Measurements from ENCODE around the gene MKKS.

MKKS gene

DNA sequence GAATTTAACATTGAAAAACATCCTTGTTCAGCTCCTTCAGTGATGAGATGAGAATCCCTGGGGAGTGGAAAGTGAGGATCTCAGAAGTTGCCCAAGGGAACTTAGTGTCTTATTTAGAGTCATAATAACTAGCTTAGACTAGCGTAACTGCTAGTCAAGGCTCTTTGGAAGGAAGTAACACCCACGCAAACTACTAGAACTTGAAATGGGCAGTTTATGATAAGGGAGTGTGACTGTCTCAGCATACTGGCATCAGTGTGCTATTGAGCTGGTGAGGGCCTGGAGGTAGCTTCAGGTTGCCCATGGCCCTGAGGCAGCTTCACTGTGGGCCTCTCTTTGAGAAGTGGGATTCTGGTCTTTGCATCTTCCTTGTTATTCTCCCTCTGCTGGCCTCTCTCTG, 41.2 kb upstream of the MKKS start:
- Histone ChIP-seq H3F3A (ENCODE audit: low read depth) (no peaks in the 10 kb centered on the region), H4K20me1 (ENCODE audit: insufficient read depth, low read length, poor library complexity, severe bottlenecking) (no peaks in the 10 kb centered on the region), H2AFZ (ENCODE audit: low read length) (no peak overlapping the region), H3K79me2 (ENCODE audit: insufficient read depth, low read length) (peaks cover 26% of the 10 kb centered on the region), H3K9me2 (replicated peaks; ENCODE audit: low read depth, low read length) (no peaks in the 10 kb centered on the region), H3K4me1 (ENCODE audit: insufficient read depth, low read length, poor library complexity, severe bottlenecking) (peaks cover 6% of the 10 kb centered on the region), H3K4me2 (ENCODE audit: low read depth, low read length, poor library complexity, severe bottlenecking) (no peak overlapping the region), H3K36me3 (ENCODE audit: insufficient read depth, low read length) (peaks cover 1% of the 10 kb centered on the region; the same call in 1 of the 2 replicates), H3K27me3 (ENCODE audit: insufficient read depth, low read length, poor library complexity, severe bottlenecking) (no peaks in the 10 kb centered on the region), H3K4me3 (ENCODE audit: low read length, poor library complexity, severe bottlenecking) (no peak overlapping the region), H3K9me3 (ENCODE audit: insufficient read depth, low read depth, low read length) (no peaks in the 10 kb centered on the region), H3K9ac (ENCODE audit: low read depth, low read length, poor library complexity, severe bottlenecking) (no peak overlapping the region)
- no peak for TF ChIP-seq EZH2phosphoT487 (IDR thresholded peaks at IDR 0.05; ENCODE audit: borderline replicate concordance)
- TF ChIP-seq, protein P1, sequence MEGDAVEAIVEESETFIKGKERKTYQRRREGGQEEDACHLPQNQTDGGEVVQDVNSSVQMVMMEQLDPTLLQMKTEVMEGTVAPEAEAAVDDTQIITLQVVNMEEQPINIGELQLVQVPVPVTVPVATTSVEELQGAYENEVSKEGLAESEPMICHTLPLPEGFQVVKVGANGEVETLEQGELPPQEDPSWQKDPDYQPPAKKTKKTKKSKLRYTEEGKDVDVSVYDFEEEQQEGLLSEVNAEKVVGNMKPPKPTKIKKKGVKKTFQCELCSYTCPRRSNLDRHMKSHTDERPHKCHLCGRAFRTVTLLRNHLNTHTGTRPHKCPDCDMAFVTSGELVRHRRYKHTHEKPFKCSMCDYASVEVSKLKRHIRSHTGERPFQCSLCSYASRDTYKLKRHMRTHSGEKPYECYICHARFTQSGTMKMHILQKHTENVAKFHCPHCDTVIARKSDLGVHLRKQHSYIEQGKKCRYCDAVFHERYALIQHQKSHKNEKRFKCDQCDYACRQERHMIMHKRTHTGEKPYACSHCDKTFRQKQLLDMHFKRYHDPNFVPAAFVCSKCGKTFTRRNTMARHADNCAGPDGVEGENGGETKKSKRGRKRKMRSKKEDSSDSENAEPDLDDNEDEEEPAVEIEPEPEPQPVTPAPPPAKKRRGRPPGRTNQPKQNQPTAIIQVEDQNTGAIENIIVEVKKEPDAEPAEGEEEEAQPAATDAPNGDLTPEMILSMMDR (conservative IDR thresholded peaks at IDR 0.05; ENCODE audit: low read length), result no peak

DNA sequence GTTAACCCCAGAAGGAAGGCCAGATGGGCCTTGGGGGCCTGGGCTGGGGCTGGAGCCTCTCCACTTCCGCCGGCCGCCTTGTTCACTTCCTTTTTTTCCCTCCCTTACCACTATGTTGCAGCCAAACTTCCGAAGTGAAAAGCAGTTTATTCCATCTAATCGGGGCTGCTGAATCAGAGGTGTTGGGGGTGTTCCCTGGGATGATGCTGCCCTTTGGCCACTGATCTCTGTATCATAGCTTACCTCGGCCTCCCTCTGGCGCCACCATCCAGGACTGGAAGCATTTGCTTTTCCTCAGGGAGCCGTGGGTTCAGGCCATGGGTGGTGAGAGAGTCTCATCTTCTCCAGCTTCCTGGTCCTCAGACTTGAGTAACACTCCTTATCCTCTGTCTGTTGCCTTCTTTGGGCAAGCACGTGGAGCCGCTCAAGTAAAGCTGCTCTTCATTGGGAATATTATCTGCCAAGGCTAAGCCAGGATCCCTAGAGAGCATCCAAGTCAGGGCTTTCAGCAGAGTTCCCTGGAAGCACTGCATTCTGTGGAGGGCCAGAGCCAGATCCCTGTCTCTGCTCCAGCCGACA, 40.7 kb upstream of the MKKS start:
- Histone ChIP-seq H3K79me2 (ENCODE audit: insufficient read depth, low read length) (peaks cover 31% of the 10 kb centered on the region), H3K9me3 (ENCODE audit: insufficient read depth, low read depth, low read length) (no peaks in the 10 kb centered on the region), H3K9ac (ENCODE audit: low read depth, low read length, poor library complexity, severe bottlenecking) (no peak overlapping the region), H3K9me2 (replicated peaks; ENCODE audit: low read depth, low read length) (no peaks in the 10 kb centered on the region), H3F3A (ENCODE audit: low read depth) (no peaks in the 10 kb centered on the region), H3K4me3 (ENCODE audit: low read length, poor library complexity, severe bottlenecking) (no peak overlapping the region), H3K4me2 (ENCODE audit: low read depth, low read length, poor library complexity, severe bottlenecking) (no peak overlapping the region), H3K4me1 (ENCODE audit: insufficient read depth, low read length, poor library complexity, severe bottlenecking) (peaks cover 6% of the 10 kb centered on the region), H2AFZ (ENCODE audit: low read length) (no peak overlapping the region), H3K36me3 (ENCODE audit: insufficient read depth, low read length) (peaks cover 3% of the 10 kb centered on the region; the same call in 1 of the 2 replicates), H3K27me3 (ENCODE audit: insufficient read depth, low read length, poor library complexity, severe bottlenecking) (no peaks in the 10 kb centered on the region), H4K20me1 (ENCODE audit: insufficient read depth, low read length, poor library complexity, severe bottlenecking) (no peaks in the 10 kb centered on the region)
- TF ChIP-seq, protein P1 (conservative IDR thresholded peaks at IDR 0.05; ENCODE audit: low read length), result no peak
- no peak for TF ChIP-seq EZH2phosphoT487 (IDR thresholded peaks at IDR 0.05; ENCODE audit: borderline replicate concordance)

DNA sequence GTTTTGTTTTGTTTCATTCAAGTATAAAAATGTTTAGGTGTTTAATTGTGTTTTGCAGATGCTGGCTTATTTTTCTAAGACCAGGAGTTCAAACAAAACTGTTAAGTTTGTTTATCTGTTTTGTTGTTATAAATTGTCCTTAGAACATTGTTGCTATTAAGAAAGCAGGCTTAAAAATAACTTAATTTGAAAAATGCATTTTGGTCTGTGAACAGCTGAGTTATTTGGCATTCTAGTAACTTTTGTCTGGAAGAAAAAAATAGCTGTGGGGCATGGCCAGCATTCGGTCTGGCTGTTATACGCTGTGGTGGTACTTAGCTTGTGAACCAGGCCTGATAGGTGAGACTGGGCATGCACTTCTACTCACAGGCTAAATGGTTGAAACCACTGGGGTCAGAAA, 38.8 kb upstream of the MKKS start:
- TF ChIP-seq EZH2phosphoT487 (IDR thresholded peaks at IDR 0.05; ENCODE audit: borderline replicate concordance), result no peak
- TF ChIP-seq, protein P1 (conservative IDR thresholded peaks at IDR 0.05; ENCODE audit: low read length), result no peak
- Histone ChIP-seq H2AFZ (ENCODE audit: low read length) (no peak overlapping the region), H3K9me2 (replicated peaks; ENCODE audit: low read depth, low read length) (no peaks in the 10 kb centered on the region), H4K20me1 (ENCODE audit: insufficient read depth, low read length, poor library complexity, severe bottlenecking) (no peaks in the 10 kb centered on the region), H3F3A (ENCODE audit: low read depth) (no peaks in the 10 kb centered on the region), H3K79me2 (ENCODE audit: insufficient read depth, low read length) (peaks cover 32% of the 10 kb centered on the region), H3K27me3 (ENCODE audit: insufficient read depth, low read length, poor library complexity, severe bottlenecking) (no peaks in the 10 kb centered on the region), H3K4me2 (ENCODE audit: low read depth, low read length, poor library complexity, severe bottlenecking) (no peak overlapping the region), H3K9ac (ENCODE audit: low read depth, low read length, poor library complexity, severe bottlenecking) (no peak overlapping the region), H3K4me1 (ENCODE audit: insufficient read depth, low read length, poor library complexity, severe bottlenecking) (peaks cover 6% of the 10 kb centered on the region), H3K36me3 (ENCODE audit: insufficient read depth, low read length) (peaks cover 3% of the 10 kb centered on the region; the same call in 1 of the 2 replicates), H3K9me3 (ENCODE audit: insufficient read depth, low read depth, low read length) (no peaks in the 10 kb centered on the region), H3K4me3 (ENCODE audit: low read length, poor library complexity, severe bottlenecking) (no peak overlapping the region)
